ENCODE measurements around the gene OASL. TPM values are rescaled to one million over a fixed set of nuclear protein-coding genes. Genes with fewer than 3 reads are reported as not detected.

Gene OASL
- total RNA-seq, 1 donor from 2014 or later: under 0.01 TPM

DNA sequence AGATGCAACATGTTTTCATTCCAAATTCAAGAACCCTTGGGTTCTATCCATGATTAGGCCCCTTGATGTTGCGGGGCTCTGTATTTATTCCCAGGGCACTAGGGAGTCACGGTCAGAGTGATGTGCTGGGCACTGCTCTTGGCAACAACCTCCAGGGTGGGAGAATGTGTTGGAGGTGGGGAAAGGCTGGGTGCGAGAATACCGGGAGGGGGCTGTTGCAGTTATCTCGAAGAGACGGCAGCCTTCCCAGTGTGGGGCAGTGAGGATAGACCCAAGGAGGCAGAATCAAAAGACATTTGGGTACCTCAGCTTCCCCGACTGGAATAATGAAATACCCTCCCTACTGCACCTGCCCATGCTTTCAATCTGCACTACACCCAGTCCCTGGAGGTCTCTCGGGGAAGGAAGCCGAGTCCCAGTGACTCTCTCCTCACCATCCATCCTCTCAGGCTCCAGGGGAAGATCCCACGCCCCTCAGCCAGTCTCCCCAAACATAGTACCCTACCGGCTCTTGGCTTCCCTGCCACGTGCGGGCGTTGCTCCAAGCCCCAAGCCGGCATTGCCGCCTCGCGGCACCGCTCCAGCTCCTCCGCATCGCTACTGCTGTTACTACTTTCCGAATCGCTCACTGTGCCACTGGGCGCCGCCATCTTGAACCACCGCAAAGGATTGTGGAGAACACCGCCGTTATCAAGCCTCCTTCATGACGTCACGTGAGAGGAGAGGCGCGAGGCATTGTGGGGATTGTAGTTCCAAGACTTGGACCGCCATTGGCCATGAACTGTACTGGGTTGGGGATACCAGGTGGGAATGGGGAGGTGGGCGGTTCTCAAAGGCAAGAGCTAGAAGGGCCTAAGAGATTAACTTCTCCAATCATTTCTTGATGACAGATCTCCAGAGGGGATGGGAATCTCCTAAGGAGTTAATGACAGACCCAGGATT lies 22.9 kb downstream of the OASL start, which contains the start of gene C12orf43:
Gene C12orf43, minus strand, starts transcription at position 663 of the 942 bp plus-strand sequence. Its CDS starts 13 bp downstream, at position 650.
- DNase-seq (ENCODE audit: low read depth in 2 of 2): peak; percentile 92 to 93

DNA sequence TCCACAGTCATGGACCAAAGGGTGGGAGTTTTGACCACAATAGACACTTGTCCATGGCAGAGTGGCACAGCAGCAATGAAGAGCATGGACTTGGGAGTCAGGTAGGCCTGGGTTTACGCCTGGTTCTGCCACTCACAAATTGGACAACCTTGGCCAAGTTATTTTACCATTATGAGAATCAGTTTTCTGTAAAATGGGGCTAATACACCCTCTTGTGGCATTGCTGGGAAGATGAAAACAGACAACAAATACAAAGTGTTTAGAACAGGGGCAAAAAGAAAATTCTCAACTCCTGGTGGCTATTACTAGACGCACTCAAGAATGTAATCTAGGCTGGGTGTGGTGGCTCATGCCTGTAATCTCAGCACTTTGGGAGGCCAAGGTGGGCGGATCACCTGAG lies 25.3 kb downstream of the OASL start:
- DNase-seq (ENCODE audit: low read depth in 2 of 2): no peak

DNA sequence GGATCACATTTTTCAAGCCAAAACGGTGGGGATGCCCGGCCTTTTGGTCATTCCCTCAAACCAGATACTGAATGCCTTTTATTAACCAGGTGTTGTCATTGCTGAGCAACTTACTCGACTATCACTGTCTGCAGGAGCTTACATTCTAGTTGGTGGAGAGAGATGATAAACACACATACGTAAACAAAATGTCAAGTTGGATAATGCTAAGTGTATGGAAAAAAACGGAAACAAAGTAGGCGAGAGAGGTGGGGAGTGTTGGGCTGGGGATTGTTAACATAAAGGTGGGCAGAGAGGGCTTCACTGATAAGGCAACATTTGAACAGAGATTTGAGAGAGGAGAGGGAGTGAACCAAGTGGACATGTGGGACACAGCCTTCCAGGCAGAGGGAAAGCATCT lies 27.2 kb downstream of the OASL start:
- DNase-seq (ENCODE audit: low read depth in 2 of 2): no peak

DNA sequence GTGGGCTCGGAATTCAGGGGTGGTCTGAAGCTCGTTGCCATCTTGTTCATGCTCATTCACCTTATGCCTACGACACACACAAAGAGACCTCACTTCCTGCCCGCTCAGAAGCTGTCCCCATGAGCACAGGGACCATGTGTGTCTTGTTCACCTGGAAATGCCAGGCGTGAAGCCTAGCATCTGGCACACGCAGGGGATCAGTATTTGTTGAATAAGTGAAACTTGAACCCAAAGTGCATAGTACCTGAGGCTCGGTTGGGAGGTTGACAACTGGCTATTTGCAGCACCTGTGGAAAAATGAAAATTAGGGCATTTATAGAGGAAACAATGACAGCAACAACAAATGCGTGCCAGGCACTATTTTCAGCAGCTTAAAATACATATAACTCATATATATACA lies 28.2 kb downstream of the OASL start:
- DNase-seq (ENCODE audit: low read depth in 2 of 2): no peak

DNA sequence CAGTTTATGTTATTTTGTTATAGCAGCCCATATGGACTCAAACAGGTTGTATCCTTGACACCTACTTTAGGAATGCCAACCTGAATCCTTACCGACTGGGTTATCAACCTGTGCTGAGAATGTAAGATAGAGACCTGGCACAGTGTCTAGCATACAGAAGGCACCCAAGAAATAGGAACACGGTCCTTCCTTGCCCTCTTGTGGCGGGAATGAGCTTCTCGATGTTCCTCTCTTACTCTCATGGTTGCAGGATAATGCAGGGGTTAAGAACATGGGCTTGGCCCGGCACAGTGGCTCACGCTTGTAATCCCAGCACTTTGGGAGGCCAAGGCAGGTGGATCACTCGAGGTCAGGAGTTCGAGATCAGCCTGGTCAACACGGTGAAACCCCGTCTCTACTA lies 29.3 kb downstream of the OASL start:
- no peak for DNase-seq (ENCODE audit: low read depth in 2 of 2)

DNA sequence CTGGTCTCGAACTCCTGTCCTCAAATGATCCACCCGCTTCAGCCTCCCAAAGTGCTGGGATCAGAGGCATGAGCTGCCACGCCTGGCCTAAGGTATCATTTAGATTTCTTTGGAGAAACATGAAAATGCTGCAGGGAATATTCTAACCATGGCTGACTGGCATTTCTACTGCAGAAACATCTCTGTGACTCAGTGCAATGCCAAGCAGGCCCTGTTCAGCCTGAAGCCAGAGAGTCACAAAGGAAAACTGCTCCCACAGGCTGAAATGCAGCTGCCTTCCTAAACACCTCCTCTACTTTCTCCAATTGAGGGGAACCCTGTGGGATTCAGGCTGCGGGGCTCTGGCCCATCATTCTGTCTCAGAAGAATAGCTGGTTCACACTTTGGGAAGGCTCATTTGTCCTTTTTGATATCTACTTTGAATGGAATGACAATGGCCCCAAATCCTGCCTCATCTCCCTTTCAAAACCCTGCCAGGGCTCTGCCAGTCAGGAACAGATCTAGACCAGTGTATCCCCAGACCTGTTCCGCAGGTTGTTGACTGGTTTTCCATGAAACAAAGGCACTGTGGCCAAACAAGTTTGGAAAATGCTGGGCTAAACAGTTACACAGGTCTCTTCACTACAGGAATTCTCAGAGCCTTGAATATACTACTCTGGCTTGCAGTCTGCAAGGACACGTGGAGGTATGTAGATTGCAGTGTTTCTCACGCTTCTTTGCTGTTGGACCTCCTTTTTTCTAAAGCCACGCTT lies 30.5 kb downstream of the OASL start:
- DNase-seq (ENCODE audit: low read depth in 2 of 2): no peak

DNA sequence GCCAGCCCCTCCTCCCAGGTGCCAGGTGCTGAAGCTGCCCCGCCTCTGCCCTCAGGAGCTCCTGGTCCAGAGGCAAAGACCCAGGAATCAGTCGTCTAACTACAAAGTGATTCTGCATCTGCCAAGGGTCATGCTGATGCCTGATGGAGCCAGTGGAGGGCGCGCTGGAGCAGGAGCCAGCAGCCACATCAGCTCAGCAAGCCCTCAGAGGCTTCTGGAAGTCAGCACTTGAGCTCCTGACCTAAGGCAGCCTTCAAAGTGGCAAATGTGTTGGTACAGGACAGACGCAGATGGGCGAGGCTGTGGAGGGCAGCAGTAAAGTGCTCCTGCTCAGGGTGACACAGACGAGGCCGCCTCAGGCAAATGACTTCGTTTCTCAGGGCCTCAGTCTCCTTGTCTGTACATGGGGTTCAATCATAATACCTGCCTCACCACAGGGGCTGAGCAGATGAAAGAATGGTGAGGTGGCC lies 33.7 kb downstream of the OASL start:
- DNase-seq (ENCODE audit: low read depth in 2 of 2): peak; percentile 63 to 73

DNA sequence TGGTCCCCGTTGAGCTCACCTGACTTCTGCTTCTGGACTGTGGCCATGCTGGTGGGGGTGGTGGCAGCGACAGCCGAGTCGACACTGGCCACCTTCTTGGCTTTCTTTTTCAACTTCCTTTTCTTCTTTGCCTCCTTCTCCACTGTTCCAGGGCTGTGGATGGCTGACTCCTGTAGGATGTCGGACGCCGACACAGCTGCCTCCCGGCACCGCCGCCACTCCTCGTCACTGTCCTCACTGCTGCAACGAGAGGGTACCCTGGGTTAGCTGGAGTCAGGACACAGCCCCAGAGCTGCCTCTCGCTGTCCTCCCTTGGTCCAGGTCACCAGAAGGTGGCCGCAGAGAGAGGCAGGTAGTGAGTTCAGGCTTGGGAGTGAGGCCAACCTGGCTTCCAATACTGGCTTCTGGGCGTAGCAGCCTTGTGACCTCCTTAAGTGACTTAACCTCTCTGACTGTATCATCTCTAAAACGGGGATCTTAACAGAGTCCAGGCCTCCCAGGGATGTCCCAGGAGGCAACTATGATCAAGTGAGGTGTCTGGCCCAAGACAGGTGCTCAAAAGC lies 34.7 kb downstream of the OASL start:
- DNase-seq (ENCODE audit: low read depth in 2 of 2): no peak

DNA sequence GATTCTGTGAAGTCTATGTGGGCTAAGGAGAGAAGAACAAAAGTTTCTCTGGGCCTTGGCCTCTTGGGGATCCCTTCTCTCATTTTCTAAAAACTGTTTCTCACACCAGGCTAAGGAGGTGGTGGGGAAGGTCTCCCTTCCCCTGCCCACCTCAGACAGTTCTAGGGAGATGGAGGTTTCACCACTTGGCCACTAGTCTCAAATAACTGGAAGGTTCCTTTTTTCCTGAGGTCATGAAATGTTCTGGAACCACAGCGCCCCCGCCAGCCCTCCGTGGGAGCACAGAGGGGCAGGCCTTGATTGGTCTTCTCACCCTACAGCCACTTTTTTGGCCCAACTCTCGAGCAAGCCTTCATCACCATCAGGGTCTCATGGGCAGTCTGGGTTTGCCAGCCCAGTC lies 35.4 kb downstream of the OASL start:
- DNase-seq (ENCODE audit: low read depth in 2 of 2): no peak

DNA sequence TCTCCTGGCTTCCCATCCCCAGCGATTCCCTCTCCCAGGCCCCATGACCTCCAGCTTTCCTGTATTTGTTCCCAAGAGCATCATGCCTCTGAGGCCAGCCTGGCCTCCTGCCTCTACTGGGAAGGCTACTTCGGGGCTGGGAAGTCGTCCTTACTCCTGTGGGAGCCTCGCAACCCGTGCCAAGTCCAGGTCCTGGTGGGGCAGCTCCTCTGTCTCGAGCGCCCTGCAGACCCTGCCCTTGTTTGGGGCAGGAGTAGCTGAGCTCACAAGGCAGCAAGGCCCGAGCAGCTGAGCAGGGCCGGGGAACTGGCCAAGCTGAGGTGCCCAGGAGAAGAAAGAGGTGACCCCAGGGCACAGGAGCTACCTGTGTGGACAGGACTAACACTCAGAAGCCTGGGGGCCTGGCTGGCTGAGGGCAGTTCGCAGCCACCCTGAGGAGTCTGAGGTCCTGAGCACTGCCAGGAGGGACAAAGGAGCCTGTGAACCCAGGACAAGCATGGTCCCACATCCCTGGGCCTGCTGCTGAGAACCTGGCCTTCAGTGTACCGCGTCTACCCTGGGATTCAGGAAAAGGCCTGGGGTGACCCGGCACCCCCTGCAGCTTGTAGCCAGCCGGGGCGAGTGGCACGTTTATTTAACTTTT lies 37.1 kb downstream of the OASL start:
- DNase-seq (ENCODE audit: low read depth in 2 of 2): peak in 1 of 2 donors; percentile 51

DNA sequence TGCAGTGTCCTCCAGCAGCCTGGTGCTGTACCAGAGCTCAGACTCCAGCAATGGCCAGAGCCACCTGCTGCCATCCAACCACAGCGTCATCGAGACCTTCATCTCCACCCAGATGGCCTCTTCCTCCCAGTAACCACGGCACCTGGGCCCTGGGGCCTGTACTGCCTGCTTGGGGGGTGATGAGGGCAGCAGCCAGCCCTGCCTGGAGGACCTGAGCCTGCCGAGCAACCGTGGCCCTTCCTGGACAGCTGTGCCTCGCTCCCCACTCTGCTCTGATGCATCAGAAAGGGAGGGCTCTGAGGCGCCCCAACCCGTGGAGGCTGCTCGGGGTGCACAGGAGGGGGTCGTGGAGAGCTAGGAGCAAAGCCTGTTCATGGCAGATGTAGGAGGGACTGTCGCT lies 38.0 kb downstream of the OASL start:
- no peak for DNase-seq (ENCODE audit: low read depth in 2 of 2)

DNA sequence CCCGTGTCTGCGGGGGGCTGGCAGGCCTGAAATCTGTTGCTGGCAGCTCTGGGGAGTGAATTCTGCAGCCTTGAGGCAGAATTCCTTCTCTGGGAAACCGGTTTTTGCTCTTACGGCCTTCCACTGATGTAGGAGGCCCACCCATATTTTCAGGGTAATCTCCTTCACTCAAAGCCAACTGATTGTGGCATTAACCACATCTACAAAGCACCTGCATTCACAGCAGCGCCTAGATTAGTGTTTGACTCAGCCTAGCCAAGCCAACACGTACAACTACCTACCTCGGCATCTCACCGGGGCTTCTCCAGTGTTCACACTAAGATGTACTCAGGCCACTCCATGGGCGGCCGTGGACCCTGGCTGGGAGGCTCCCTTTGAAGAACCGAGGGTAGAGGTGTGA lies 38.5 kb downstream of the OASL start:
- DNase-seq (ENCODE audit: low read depth in 2 of 2): no peak

DNA sequence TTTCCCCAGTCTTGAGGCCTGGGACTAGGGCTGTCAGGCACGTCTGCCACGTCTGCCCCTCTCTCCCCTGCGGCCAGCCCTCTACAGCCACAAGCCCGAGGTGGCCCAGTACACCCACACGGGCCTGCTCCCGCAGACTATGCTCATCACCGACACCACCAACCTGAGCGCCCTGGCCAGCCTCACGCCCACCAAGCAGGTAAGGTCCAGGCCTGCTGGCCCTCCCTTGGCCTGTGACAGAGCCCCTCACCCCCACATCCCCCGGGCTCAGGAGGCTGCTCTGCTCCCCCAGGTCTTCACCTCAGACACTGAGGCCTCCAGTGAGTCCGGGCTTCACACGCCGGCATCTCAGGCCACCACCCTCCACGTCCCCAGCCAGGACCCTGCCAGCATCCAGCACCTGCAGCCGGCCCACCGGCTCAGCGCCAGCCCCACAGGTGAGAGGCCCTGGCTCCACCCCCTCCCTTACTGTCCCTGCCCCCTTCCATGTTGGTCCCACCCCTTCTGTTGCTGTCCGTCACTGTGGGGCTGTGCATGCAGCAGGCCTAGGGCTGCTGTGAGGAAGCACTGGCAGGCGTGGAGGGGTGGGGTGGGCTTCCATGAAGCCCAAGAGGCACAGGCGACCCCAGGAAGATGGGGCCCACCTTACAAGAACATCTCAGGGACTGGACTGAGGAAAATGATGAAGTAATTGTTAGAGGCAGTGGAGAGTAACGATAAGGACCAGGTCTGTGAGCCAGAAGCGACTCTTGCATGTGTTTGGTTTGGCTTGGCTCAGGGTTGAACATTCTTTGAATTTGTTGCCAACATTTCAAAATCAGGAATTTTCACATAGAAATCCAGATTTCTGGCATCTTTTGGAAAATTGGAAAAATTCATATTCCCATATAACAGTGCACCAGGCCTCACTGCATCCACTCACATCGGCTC lies 39.6 kb downstream of the OASL start:
- peak in 1 of 2 donors; percentile 36 for DNase-seq (ENCODE audit: low read depth in 2 of 2)

DNA sequence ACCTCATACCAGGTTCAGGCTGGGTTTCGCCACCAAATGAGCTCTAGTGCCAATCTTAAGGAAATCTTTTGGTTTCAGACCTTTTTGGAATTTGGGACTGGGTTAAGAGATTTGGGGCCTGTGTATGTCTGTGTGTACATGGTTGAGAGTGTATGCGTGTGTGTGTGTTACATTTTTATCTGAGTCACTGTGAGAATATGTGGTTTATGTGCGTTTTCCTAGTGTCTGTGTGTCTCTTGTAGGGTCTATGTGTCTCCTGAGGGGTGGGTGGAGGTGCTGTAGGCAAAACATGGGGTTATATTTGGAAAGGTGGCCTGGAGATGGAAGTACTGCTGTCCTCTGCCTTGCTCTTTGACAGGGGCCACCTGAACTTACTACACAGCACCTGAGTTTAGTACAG lies 40.6 kb downstream of the OASL start:
- DNase-seq (ENCODE audit: low read depth in 2 of 2): no peak

DNA sequence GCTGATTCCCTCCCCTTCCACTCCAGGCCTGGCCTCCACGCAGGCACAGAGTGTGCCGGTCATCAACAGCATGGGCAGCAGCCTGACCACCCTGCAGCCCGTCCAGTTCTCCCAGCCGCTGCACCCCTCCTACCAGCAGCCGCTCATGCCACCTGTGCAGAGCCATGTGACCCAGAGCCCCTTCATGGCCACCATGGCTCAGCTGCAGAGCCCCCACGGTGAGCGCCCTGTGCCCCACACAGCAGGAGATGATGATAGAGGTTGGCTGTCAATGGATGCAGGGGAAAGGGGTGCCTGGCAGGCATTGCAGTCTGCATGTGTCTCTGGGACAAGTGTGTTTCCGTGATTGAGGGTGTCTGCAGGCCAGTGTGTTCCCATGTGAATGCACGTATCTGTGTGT lies 41.6 kb downstream of the OASL start:
- DNase-seq (ENCODE audit: low read depth in 2 of 2): no peak

DNA sequence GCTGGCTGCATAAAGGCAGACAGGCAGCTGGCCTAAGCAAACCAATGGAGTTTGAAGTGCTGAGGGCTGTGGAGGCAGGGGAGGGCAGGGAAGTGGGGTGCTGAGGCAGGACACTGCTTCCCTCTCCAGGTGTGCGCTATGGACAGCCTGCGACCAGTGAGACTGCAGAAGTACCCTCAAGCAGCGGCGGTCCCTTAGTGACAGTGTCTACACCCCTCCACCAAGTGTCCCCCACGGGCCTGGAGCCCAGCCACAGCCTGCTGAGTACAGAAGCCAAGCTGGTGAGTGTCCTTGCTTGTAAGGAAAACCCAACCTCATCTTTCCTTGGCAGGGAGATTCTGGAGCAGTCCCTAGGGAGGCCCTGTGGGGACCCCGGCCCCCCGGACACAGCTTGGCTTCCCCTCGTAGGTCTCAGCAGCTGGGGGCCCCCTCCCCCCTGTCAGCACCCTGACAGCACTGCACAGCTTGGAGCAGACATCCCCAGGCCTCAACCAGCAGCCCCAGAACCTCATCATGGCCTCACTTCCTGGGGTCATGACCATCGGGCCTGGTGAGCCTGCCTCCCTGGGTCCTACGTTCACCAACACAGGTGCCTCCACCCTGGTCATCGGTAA lies 42.8 kb downstream of the OASL start:
- no peak for DNase-seq (ENCODE audit: low read depth in 2 of 2)

DNA sequence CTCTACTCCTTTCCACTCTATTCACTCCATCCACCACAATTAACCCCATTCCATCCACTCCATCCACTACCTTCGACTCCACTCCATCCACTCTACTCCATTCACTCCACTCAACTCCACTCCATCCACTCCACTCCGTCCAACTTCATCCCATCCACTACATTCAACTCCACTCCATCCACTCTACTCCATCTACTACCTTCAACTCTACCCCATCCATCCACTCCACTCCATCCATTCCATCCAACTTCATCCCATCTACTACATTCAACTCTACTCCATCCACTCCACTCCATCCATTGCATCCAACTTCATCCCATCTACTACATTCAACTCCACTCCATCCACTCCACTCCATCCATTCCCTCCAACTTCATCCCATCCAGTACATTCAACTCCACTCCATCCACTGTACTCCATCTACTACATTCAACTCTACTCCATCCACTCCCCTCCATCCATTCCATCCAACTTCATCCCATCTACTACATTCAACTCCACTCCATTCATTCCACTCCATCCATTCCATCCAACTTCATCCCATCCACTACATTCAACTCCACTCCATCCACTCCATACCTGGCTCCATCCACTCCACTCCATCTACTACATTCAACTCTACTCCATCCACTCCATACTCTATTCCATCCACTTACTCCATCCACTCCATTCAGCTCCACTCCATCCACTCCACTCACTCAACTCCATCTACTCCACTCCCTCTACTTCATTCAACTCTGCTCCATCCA lies 44.3 kb downstream of the OASL start:
- peak in 1 of 2 donors; percentile 23 for DNase-seq (ENCODE audit: low read depth in 2 of 2)

DNA sequence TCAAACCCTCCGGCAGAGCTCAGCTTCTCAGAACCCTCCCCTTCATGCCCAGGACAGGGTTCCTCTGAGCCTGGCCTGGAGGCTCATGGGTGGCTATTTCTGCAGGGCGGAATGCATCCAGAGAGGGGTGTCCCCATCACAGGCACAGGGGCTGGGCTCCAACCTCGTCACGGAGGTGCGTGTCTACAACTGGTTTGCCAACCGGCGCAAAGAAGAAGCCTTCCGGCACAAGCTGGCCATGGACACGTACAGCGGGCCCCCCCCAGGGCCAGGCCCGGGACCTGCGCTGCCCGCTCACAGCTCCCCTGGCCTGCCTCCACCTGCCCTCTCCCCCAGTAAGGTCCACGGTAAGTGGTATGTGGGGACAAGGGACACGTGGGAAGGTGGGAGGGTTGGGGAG lies 45.0 kb downstream of the OASL start:
- DNase-seq (ENCODE audit: low read depth in 2 of 2): no peak

DNA sequence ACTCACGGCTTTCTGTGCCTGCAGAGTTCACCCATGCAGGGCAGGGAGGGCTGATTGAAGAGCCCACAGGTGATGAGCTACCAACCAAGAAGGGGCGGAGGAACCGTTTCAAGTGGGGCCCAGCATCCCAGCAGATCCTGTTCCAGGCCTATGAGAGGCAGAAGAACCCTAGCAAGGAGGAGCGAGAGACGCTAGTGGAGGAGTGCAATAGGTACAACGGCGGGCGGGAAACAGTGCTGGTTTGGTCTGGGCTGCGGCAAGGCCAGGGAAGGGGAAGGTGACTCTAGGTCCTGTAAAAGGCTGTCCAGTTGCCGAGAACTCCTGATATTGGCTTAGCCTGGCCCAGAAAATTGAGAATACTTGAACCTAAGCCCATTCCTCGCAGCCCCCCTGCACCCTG lies 45.5 kb downstream of the OASL start:
- no peak for DNase-seq (ENCODE audit: low read depth in 2 of 2)
